Measurements from ENCODE around the gene MKI67.

- TF ChIP-seq POLR2A (IDR thresholded peaks at IDR 0.05; ENCODE audit: extremely low read depth, insufficient read length), result no peak
- TF ChIP-seq CTCF (IDR thresholded peaks at IDR 0.05; ENCODE audit: low read depth, low read length), result no peak
Measured at GRCh38 chr10:128125416-128125943, 743 bp downstream of the MKI67 start.
